Measurements from ENCODE around the gene RAP1GAP.

DNA sequence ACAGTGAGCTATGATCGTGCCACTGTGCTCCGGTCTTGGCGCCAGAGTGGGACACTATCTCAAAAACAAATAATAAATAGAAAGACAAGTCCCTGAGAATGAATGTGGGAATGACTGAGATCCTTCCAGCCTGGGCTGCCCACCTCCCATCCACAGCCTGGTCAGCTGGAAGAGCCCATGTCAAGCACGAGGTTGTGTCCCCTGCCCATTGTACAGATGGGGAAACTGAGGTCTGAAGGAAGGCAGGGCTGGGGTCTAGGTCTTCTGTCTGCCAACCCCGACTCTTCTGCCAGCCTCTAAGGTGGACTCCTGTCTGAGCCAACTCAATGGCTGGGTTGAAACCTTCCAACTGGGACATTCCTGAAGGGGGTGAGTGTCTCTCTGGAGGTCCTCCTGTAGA, 79.5 kb downstream of the RAP1GAP start:
- TF ChIP-seq EP300 (IDR thresholded peaks at IDR 0.05) (no peak), CTCF (IDR thresholded peaks at IDR 0.05) (no peak), POLR2AphosphoS5 (IDR thresholded peaks at IDR 0.05) (no peak), POLR2A (IDR thresholded peaks at IDR 0.05) (no peak)

All from stomach (tissue), 4 donors.